ENCODE data around the gene LPP. TPM values are rescaled to one million over a fixed set of nuclear protein-coding genes. Genes with fewer than 3 reads are reported as not detected.

The LPP gene
- total and polyA plus RNA-seq, 9 donors, result 15.9 to 280 (median 134) TPM

DNA sequence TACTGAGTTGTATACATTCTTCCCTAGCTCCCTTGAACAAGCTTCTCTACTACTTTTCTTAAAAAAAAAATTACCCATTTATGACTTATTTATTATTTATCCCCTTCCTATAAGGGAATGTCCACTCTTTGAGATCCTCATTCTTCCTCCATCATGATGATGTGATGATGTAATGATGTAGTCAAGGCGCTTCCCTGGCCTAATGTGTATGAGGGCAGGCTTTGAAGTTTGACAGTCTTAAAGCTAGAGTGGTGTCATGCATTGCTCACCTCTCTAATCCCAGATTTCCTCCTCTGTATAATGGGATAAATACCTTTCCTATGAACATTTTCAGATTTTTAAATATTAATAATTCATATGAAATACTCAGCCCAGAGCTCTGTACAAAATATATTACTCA is 531.8 kb downstream of the LPP start:
- Histone ChIP-seq H3K4me1 (ENCODE audit: insufficient read depth) (peaks cover 1% of the 10 kb centered on the region), H3K4me3 (no peak overlapping the region), H3K27ac (no peak overlapping the region), H3K9me3 (no peaks in the 10 kb centered on the region), H3K27me3 (no peaks in the 10 kb centered on the region), H3K36me3 (no peaks in the 10 kb centered on the region)
- intact Hi-C loops (cut with DNase I), result no loop called here
- 97 to 100% (median 100%) methylated on average over 1 of the region's 1 CpG for WGBS, 3 donors
- TF ChIP-seq CTCF (IDR thresholded peaks at IDR 0.05) (no peak), EP300 (IDR thresholded peaks at IDR 0.05) (no peak), POLR2A (IDR thresholded peaks at IDR 0.05) (no peak)
- no peak for DNase-seq

GRCh38 chr3:188686324-188686723 is 532.4 kb downstream of the LPP start:
- TF ChIP-seq CTCF (IDR thresholded peaks at IDR 0.05), result no peak
- no peak for TF ChIP-seq POLR2A (IDR thresholded peaks at IDR 0.05)
- TF ChIP-seq EP300 (IDR thresholded peaks at IDR 0.05), result no peak
- Histone ChIP-seq H3K27me3 (no peaks in the 10 kb centered on the region), H3K36me3 (no peaks in the 10 kb centered on the region), H3K27ac (no peak overlapping the region), H3K4me3 (no peak overlapping the region), H3K9me3 (no peaks in the 10 kb centered on the region), H3K4me1 (ENCODE audit: insufficient read depth) (peaks cover 1% of the 10 kb centered on the region)
- 87 to 96% (median 95%) methylated on average over 2 of the region's 2 CpGs for WGBS, 3 donors
- DNase-seq, result no peak
- intact Hi-C loops (cut with DNase I), result no loop called here

GRCh38 chr3:188687389-188687788 is 533.4 kb downstream of the LPP start:
- Histone ChIP-seq H3K36me3 (no peaks in the 10 kb centered on the region), H3K4me3 (no peak overlapping the region), H3K27me3 (no peaks in the 10 kb centered on the region), H3K9me3 (no peaks in the 10 kb centered on the region), H3K27ac (no peak overlapping the region), H3K4me1 (ENCODE audit: insufficient read depth) (no peaks in the 10 kb centered on the region)
- intact Hi-C loops (cut with DNase I), result no loop called here
- peak in 1 of 5 donors; percentile 22 for DNase-seq
- TF ChIP-seq POLR2A (IDR thresholded peaks at IDR 0.05) (no peak), EP300 (IDR thresholded peaks at IDR 0.05) (no peak), CTCF (IDR thresholded peaks at IDR 0.05) (no peak)
- WGBS, 3 donors, result 74 to 90% (median 79%) methylated on average over 3 of the region's 3 CpGs

GRCh38 chr3:188689101-188689574 is 535.2 kb downstream of the LPP start:
- no peak overlapping the region for H3K27ac ChIP-seq
- intact Hi-C loops (cut with DNase I), result no loop called here
- no peaks in the 10 kb centered on the region for H3K36me3 ChIP-seq
- no peak overlapping the region for H3K4me3 ChIP-seq
- no peak for TF ChIP-seq EP300 (IDR thresholded peaks at IDR 0.05)
- no peak for TF ChIP-seq CTCF (IDR thresholded peaks at IDR 0.05)
- TF ChIP-seq POLR2A (IDR thresholded peaks at IDR 0.05), result no peak
- no peaks in the 10 kb centered on the region for H3K4me1 ChIP-seq (ENCODE audit: insufficient read depth)
- H3K9me3 ChIP-seq, result no peaks in the 10 kb centered on the region
- 59 to 74% (median 61%) methylated on average over 2 of the region's 2 CpGs for WGBS, 3 donors
- peak in 1 of 5 donors; percentile 28 for DNase-seq
- no peaks in the 10 kb centered on the region for H3K27me3 ChIP-seq

All from ovary (tissue), 9 donors.